Measurements from ENCODE around the gene NME5.

DNA sequence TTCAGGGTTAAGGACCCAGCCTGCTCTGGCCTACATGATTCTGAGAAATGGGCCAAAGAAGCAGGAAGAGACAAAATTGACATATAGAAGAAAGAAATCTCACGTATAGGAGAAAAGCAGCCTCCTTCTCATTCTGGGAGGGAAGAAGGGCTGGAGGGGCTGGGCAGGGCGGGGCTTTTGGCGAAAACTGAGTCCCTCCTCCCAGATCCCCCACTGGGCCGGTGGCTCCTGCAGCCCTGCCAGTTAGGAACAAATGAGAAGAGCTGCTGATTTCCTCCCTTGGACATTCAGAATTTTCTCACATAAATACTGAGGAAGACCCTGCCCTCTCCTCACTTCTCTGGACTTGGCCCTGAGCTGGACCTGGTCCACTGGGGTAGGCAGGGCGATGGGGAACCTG, 55.5 kb downstream of the NME5 start, which contains the start of gene WNT8A:
- TF ChIP-seq, protein P1, sequence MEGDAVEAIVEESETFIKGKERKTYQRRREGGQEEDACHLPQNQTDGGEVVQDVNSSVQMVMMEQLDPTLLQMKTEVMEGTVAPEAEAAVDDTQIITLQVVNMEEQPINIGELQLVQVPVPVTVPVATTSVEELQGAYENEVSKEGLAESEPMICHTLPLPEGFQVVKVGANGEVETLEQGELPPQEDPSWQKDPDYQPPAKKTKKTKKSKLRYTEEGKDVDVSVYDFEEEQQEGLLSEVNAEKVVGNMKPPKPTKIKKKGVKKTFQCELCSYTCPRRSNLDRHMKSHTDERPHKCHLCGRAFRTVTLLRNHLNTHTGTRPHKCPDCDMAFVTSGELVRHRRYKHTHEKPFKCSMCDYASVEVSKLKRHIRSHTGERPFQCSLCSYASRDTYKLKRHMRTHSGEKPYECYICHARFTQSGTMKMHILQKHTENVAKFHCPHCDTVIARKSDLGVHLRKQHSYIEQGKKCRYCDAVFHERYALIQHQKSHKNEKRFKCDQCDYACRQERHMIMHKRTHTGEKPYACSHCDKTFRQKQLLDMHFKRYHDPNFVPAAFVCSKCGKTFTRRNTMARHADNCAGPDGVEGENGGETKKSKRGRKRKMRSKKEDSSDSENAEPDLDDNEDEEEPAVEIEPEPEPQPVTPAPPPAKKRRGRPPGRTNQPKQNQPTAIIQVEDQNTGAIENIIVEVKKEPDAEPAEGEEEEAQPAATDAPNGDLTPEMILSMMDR (conservative IDR thresholded peaks at IDR 0.05 in 1 of 2, IDR thresholded peaks at IDR 0.05 in 1 of 2; ENCODE audit: low read depth in 1 of 2, low read length in 2 of 2): no peak
- TF ChIP-seq EZH2 (IDR thresholded peaks at IDR 0.05; ENCODE audit: low read length, missing control alignments): no peak
